BE2C (cell line): ENCODE data around the gene MAPK7.

Source experiments
- DNase-seq: peaks from one replicate; pipeline ENCODE4 v3.0.0-alpha.2; 2020
- H3K27me3 ChIP-seq: fragments of 250-450 bp; sonication (Bioruptor Pico); 2 replicates; pipeline ENCODE4 v1.5.1; 2020; ENCODE audit warnings: mild to moderate bottlenecking
- H3K36me3 ChIP-seq: fragments of 250-450 bp; sonication (Bioruptor Pico); 2 replicates; pipeline ENCODE4 v1.5.1; 2020; ENCODE audit warnings: mild to moderate bottlenecking
- H3K4me1 ChIP-seq: fragments of 250-450 bp; sonication (Bioruptor Pico); 2 replicates; pipeline ENCODE4 v1.5.1; 2020
- H3K4me3 ChIP-seq: 2 replicates; pipeline ENCODE4 v1.5.1; 2011; ENCODE audit warnings: low read depth, low read length
- H3K9me3 ChIP-seq: fragments of 250-450 bp; sonication (Bioruptor Pico); 2 replicates; pipeline ENCODE4 v1.5.1; 2020
- TF ChIP-seq, protein P1 (sequence below): IDR thresholded peaks from 2 replicates; pipeline ENCODE4 v1.5.1; 2012; ENCODE audit warnings: mild to moderate bottlenecking, low read depth, low read length

Gene MAPK7

GRCh38 chr17:19363460-19364035 lies 14.8 kb upstream of the MAPK7 start:
- Histone ChIP-seq H3K27me3 (no peaks in the 10 kb centered on the region), H3K9me3 (no peaks in the 10 kb centered on the region), H3K36me3 (no peaks in the 10 kb centered on the region), H3K4me1 (no peaks in the 10 kb centered on the region), H3K4me3 (no peak overlapping the region)
- TF ChIP-seq, protein P1, sequence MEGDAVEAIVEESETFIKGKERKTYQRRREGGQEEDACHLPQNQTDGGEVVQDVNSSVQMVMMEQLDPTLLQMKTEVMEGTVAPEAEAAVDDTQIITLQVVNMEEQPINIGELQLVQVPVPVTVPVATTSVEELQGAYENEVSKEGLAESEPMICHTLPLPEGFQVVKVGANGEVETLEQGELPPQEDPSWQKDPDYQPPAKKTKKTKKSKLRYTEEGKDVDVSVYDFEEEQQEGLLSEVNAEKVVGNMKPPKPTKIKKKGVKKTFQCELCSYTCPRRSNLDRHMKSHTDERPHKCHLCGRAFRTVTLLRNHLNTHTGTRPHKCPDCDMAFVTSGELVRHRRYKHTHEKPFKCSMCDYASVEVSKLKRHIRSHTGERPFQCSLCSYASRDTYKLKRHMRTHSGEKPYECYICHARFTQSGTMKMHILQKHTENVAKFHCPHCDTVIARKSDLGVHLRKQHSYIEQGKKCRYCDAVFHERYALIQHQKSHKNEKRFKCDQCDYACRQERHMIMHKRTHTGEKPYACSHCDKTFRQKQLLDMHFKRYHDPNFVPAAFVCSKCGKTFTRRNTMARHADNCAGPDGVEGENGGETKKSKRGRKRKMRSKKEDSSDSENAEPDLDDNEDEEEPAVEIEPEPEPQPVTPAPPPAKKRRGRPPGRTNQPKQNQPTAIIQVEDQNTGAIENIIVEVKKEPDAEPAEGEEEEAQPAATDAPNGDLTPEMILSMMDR = no peak
- no peak for DNase-seq

DNA sequence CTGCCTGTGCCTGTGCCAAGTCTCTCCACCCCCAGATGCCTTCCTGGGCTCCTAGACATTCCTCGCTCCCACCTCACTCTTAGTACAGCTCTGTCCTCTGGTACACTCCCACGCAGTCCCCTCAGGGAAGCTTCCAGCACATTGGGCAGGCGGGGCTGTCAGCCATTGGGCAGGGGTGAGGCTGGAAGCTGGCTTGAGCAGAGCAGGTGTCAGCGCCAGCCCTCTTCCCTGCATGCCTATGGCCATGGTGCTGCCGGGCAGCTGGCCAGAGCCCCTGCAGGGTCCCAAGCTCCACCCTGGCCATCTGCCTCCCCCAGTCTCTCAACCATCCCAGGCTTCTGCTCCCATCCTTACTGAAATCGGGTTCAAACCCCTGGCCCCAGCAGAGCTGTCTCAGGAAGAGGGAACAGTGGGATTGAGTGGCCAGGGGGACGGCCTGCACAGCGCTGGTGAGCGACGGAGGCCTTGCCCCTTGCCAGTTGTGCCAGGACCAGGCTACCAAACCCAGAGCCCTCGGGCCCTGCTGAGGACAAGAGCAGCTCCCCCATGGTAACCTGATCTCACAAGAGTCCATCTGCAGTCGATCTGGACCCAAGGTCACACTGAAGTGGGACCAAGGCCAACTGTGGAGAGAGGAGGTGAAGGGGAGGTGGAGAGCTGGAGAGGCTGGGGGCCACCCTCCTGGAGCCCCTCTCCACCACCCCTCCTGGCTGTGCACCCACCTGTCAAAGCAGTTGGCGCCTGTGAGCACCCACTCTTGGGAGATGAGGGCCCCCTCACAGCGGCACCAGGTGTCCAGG lies 13.4 kb upstream of the MAPK7 start:
- TF ChIP-seq, protein P1 = no peak
- DNase-seq = no peak
- Histone ChIP-seq H3K36me3 (no peaks in the 10 kb centered on the region), H3K27me3 (no peaks in the 10 kb centered on the region), H3K9me3 (no peaks in the 10 kb centered on the region), H3K4me1 (no peaks in the 10 kb centered on the region), H3K4me3 (no peak overlapping the region)

GRCh38 chr17:19365499-19365817 lies 12.8 kb upstream of the MAPK7 start:
- Histone ChIP-seq H3K36me3 (no peaks in the 10 kb centered on the region), H3K4me1 (no peaks in the 10 kb centered on the region), H3K4me3 (no peak overlapping the region), H3K9me3 (no peaks in the 10 kb centered on the region), H3K27me3 (no peaks in the 10 kb centered on the region)
- DNase-seq = no peak
- TF ChIP-seq, protein P1 = no peak

DNA sequence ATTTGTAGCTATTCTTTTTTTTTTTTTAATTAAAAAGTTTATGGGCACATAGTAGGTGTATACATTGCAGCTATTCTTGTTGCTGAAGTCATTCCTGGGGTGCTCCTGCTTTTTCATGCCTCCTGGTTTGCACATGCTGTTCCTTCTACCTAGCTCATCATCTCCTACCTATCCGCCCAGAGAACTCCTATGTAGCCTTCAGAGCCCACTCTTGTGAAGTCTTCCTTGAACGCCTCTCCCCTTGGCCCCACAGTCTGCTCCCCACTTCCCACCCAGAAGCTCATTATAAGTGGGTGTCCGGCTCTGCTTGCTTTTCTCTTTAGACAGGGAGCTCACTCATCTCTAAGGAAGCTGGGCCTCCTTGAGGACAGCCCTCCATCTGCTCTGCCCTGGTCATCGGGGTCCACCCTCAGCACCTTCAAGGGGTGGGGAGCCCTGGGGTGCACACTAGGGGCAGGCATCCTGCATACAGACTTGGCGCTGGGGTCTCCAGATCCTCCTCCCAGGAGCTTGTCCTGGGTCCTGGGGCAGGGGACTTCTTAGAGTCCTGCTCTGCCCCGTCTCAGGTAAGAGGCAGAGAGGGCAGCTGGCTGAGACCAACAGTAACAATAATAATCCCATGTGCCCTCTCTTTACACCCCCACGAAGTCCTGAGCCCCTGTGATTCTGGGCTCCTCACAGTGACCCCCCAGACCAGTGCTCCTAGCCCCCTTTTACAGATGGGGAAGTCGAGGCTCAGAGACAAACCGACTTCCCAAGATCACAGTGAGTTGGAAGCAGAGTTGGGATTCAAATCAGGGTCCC lies 12.3 kb upstream of the MAPK7 start:
- no peaks in the 10 kb centered on the region for H3K27me3 ChIP-seq
- no peaks in the 10 kb centered on the region for H3K9me3 ChIP-seq
- DNase-seq = no peak
- no peaks in the 10 kb centered on the region for H3K36me3 ChIP-seq
- TF ChIP-seq, protein P1 = no peak
- no peak overlapping the region for H3K4me3 ChIP-seq
- H3K4me1 ChIP-seq = no peaks in the 10 kb centered on the region

DNA sequence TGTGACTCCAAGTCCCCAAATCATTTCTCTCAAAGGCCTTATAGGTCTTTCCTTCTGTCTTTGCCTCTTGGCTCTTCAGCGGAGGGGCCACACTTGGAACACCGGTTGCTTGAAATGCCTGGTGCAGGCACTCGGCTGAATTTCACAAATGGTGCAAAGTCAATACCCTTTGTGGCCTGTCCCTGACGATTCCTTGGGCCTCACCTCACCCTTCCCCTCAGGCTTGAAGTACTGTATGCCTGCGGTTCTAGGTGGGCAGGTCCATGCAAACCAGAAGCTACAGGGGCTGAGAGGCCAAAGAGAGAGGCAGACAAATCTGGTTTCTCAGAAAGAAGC lies 11.7 kb upstream of the MAPK7 start:
- no peaks in the 10 kb centered on the region for H3K27me3 ChIP-seq
- DNase-seq = no peak

More for the DNA sequence above, 11.7 kb upstream of the MAPK7 start:
- Histone ChIP-seq H3K4me3 (no peak overlapping the region), H3K36me3 (no peaks in the 10 kb centered on the region), H3K9me3 (no peaks in the 10 kb centered on the region), H3K4me1 (no peaks in the 10 kb centered on the region)
- TF ChIP-seq, protein P1 = no peak
